ENCODE measurements around the gene MAP2K3. TPM values are rescaled to one million over a fixed set of nuclear protein-coding genes. Genes with fewer than 3 reads are reported as not detected.
A peak's percentile ranks its signal among the peaks of the same experiment; 100 is the strongest.

The MAP2K3 gene
- total RNA-seq, 1 experiment from 2014 or later = 50.9 TPM

- ChIA-PET CTCF (interaction anchor here (0.5 kb wide), 1 partner anchor 26 kb away, joined by 3 read pairs; no protein-coding TSS in a partner anchor), POLR2A (no interaction called here)
- Mint-ChIP-seq H3K4me1 (ENCODE audit: low read depth, unreplicated experiment) (no peaks in the 10 kb centered on the region), H3K36me3 (ENCODE audit: insufficient read depth, unreplicated experiment) (no peaks in the 10 kb centered on the region), H3K27ac (ENCODE audit: unreplicated experiment) (no peak overlapping the region), H3K27me3 (ENCODE audit: insufficient read depth, unreplicated experiment) (no peaks in the 10 kb centered on the region), H3K4me3 (ENCODE audit: unreplicated experiment) (no peak overlapping the region), H3K9me3 (ENCODE audit: unreplicated experiment) (no peaks in the 10 kb centered on the region)
- Histone ChIP-seq H3K4me3 (ENCODE audit: low read depth, low read length) (no peak overlapping the region), H3K27me3 (replicated peaks; ENCODE audit: control insufficient read depth, insufficient read depth, low read length) (no peaks in the 10 kb centered on the region), H3K36me3 (ENCODE audit: control insufficient read depth, insufficient read depth, low read length) (no peaks in the 10 kb centered on the region), H3K4me1 (peaks cover 14% of the 10 kb centered on the region), H3K9me3 (no peaks in the 10 kb centered on the region)
- intact Hi-C loops (cut with micrococcal nuclease; ENCODE audit: unreplicated experiment) = no loop called here
- no peak for TF ChIP-seq CTCF (IDR thresholded peaks at IDR 0.05; ENCODE audit: insufficient read depth in 1 of 2, low read depth in 1 of 2, low read length in 1 of 2, severe bottlenecking in 1 of 2, unreplicated experiment in 1 of 2)
- peak; percentile 46 to 76 for DNase-seq
- BruUV-seq (replicated peaks) = no TSS peak
Observed at GRCh38 chr17:21243516-21244303, 40.8 kb upstream of the MAP2K3 start.

- DNase-seq = peak in 1 of 2 experiments; percentile 32
- peaks cover 7% of the 10 kb centered on the region for H3K4me1 Mint-ChIP-seq (ENCODE audit: low read depth, unreplicated experiment)
- Histone ChIP-seq H3K4me1 (peaks cover 14% of the 10 kb centered on the region), H3K36me3 (ENCODE audit: control insufficient read depth, insufficient read depth, low read length) (no peaks in the 10 kb centered on the region), H3K9me3 (no peaks in the 10 kb centered on the region), H3K4me3 (ENCODE audit: low read depth, low read length) (no peak overlapping the region), H3K27me3 (replicated peaks; ENCODE audit: control insufficient read depth, insufficient read depth, low read length) (no peaks in the 10 kb centered on the region)
- H3K27me3 Mint-ChIP-seq (ENCODE audit: insufficient read depth, unreplicated experiment) = no peaks in the 10 kb centered on the region
- H3K4me3 Mint-ChIP-seq (ENCODE audit: unreplicated experiment) = no peak overlapping the region
- intact Hi-C loops (cut with micrococcal nuclease; ENCODE audit: unreplicated experiment) = no loop called here
- H3K36me3 Mint-ChIP-seq (ENCODE audit: insufficient read depth, unreplicated experiment) = no peaks in the 10 kb centered on the region
- TF ChIP-seq CTCF (IDR thresholded peaks at IDR 0.05; ENCODE audit: insufficient read depth in 1 of 2, low read depth in 1 of 2, low read length in 1 of 2, severe bottlenecking in 1 of 2, unreplicated experiment in 1 of 2) = no peak
- ChIA-PET POLR2A (no interaction called here), CTCF (no interaction called here)
- H3K9me3 Mint-ChIP-seq (ENCODE audit: unreplicated experiment) = no peaks in the 10 kb centered on the region
- BruUV-seq (replicated peaks) = no TSS peak
- no peak overlapping the region for H3K27ac Mint-ChIP-seq (ENCODE audit: unreplicated experiment)
Observed at GRCh38 chr17:21245639-21246084, 38.8 kb upstream of the MAP2K3 start.

- no peak for DNase-seq
- Mint-ChIP-seq H3K4me3 (ENCODE audit: unreplicated experiment) (no peak overlapping the region), H3K27ac (ENCODE audit: unreplicated experiment) (no peak overlapping the region), H3K36me3 (ENCODE audit: insufficient read depth, unreplicated experiment) (no peaks in the 10 kb centered on the region), H3K4me1 (ENCODE audit: low read depth, unreplicated experiment) (peaks cover 7% of the 10 kb centered on the region), H3K9me3 (ENCODE audit: unreplicated experiment) (no peaks in the 10 kb centered on the region), H3K27me3 (ENCODE audit: insufficient read depth, unreplicated experiment) (no peaks in the 10 kb centered on the region)
- intact Hi-C loops (cut with micrococcal nuclease; ENCODE audit: unreplicated experiment) = no loop called here
- no peak overlapping the region for H3K4me3 ChIP-seq (ENCODE audit: low read depth, low read length)
- no peaks in the 10 kb centered on the region for H3K27me3 ChIP-seq (replicated peaks; ENCODE audit: control insufficient read depth, insufficient read depth, low read length)
- TF ChIP-seq CTCF (IDR thresholded peaks at IDR 0.05; ENCODE audit: insufficient read depth in 1 of 2, low read depth in 1 of 2, low read length in 1 of 2, severe bottlenecking in 1 of 2, unreplicated experiment in 1 of 2) = no peak
- ChIA-PET POLR2A (no interaction called here), CTCF (interaction anchor here (0.6 kb wide), 1 partner anchor 203 kb away, joined by 3 read pairs; no protein-coding TSS in a partner anchor)
- no peaks in the 10 kb centered on the region for H3K36me3 ChIP-seq (ENCODE audit: control insufficient read depth, insufficient read depth, low read length)
- peaks cover 14% of the 10 kb centered on the region for H3K4me1 ChIP-seq
- H3K9me3 ChIP-seq = no peaks in the 10 kb centered on the region
- BruUV-seq (replicated peaks) = no TSS peak
Observed at GRCh38 chr17:21246698-21247097, 37.8 kb upstream of the MAP2K3 start.
